ENCODE measurements around the gene MPHOSPH9.
A peak's percentile ranks its signal among the peaks of the same experiment; 100 is the strongest.

Gene MPHOSPH9

DNA sequence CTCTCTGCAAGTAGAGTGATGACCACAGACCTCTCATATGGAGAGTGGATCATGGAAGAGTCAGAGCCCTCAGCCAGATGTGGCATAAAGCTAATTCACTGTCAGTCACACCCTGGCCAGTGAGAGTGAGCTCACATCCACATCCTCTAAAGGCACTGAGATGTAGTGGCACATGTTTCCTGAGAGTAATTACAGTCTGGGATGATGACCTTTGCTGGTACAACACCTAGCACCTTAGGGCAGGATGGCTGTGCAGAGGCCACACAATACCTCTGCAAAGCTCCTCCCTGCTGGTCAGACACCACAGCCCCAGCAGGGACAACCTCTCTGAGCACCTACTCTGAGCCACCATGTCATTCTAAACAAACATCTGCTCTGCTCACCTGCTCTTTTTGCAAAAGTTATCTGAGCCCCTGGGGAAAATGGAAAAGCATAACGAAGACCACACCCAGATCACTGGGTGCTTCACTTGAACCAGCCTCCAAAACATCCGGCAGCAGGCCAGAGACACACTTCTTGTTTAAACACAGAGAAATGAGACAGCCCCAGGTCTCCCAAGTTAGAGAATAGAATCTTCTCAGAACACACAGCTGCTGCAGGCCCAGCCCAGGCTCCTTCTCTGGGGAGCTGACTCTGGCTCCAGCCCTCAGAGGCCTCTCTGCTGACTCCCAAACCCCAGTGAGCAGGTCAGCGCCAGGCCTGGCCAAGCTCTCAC lies 112.3 kb downstream of the MPHOSPH9 start:
- DNase-seq: peak in 2 of 4 experiments; percentile 19 to 36

DNA sequence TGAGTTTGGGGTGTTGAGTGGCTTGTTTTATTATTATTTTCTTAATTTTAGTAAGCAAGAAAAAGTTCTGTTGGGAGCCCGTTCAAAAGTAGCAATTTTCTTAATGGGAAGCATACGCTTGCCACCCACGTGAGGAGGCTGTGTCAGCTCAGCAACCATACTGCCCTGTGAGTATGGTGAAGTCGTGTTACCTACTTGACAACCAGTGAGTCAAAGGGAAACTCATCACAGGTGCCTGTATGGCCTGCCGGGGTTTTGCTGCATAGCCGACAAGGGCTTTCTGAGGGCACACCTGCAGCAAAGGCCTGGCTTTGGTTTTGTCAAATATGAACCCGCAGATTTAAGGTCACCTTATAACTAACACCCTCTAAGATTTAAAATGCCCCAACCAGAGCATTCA lies 113.1 kb downstream of the MPHOSPH9 start:
- peak in 2 of 4 experiments; percentile 20 to 31 for DNase-seq

DNA sequence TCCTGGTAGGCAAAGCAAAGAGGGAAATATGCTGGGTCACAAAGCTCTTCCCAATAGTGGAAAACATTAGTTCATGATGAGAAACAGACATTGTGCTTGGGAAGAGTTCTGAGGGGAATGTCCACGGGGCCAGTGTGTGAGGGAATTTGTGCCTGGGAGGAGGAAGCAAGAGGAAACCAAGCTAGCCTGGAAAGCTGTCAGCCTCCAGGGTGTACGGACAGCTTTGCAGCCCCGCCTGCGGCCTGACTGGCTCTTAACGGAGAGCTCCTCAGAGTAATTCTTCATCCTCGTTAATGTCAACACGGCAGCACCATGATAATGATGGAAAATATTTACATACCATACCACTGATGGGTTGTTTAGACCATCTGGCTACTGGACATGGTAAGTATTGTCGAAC lies 114.4 kb downstream of the MPHOSPH9 start:
- no peak for DNase-seq

DNA sequence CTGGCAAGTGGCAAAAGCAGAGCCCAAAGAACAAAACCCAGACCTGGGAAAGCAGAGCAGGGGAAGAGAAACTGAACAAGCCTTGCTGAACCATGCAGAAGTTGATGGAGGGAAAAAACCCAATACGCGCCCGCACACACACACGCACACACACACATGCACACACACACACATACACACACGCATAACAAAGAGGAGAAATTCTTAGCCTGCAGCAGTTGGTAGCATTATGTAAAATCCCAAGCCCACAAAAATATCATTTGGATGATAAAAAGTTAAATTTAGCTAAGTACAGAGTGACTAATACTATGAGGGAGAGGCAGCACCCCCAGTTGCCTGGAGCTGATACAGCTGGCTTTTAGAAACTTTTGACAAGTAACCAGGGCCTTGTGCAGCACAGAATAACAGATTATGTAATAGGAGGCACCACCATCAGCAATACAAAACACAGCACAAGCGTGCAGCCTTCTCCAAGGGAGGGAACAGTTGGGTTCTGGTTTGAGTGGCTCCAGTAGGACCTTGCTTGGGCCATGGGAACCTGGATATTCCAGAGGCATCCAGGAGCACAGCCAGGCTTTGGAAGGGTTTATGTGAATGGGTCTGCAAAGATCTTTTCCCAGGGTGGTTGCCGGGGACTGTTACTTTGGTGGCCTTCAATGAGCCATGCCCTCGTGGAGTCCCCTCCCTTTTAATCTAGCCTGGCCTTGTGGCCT lies 117.4 kb downstream of the MPHOSPH9 start:
- DNase-seq: peak in 1 of 4 experiments; percentile 17

DNA sequence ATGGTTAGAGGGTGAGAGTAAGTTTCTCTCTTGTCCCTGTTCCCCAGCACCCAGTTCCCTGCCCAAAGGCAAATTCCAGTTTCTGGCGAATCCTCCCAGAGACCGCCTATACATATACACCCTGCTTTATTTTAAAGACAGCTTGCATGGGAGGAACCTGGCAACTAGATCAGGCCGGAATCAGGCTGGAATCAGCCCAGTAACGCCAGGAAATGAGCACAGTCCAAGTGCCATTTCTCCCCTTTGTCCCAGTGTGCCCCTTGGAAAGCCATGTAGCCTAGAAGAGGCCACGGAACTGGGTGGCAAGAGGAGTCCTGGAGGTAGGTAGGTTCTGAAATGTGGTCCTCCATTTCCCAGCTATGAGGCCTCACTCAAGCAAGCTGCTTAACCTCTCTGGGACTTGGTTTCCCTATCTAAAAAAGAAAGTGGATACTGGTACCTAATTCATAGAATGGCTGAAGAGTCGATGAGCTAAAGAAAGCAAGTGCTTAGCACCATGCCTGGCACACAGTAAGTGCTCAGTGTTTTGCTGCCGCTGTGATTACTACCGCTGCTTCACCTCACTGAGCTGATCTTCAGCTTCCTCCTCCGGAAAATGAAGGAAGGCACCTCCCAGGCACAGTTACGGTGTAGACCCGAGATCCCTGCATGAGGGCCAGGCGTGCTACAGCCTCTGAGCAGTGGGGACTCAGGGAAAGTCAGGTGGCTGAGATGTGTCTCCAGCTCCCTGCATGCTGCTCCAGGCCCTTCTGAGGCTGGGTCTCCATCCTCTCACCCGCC lies 118.4 kb downstream of the MPHOSPH9 start:
- DNase-seq: no peak

DNA sequence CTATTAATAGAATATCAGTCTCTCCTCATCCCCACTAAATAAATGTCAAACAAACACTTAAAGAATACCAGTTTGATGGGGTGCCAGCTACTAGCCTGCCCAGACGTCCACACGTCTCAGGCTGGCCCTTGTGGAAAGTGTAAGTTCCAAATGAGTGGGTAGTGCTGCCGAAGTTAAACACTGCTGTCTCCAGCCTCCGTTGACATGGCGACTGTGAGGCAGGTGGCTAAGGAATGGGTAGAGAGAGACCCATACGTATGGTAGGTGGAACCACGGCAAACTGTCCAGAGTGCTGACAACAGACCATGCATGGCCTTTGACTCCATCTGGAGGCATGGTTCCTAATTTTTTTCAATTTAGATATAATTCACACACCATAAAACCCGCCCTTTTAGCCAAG lies 119.9 kb downstream of the MPHOSPH9 start:
- no peak for DNase-seq

DNA sequence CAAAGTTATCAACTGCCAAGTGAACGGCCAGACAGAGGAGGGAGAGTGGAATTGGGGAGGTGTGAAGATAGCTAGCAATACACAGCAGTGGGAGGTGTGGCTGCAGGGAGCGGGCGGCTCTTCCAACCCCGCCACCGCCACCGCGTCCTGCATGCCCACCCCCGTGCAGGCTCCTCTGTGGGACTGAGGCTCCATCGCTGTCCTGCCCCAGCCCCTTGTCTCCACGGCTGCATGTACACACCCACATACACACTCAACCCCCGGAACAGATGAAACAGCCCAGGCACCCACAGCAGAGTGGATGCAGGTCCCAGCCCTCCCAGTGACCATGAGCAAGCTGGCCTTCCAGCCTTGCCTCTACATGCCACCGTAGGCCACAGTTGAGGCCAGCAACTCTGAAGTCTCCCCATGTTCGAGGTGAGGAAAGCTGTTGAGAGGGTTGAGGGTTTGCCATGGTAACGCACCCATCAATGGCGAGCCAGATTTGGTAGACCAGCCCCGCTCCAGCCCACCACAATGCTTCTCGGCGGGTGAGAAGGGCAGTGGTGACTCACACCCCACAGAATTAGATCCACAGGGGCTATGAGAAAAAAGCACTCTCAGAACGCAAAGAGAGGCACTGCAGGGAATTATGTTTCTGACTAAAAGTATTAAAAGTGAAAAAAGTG lies 121.3 kb downstream of the MPHOSPH9 start:
- DNase-seq: no peak

DNA sequence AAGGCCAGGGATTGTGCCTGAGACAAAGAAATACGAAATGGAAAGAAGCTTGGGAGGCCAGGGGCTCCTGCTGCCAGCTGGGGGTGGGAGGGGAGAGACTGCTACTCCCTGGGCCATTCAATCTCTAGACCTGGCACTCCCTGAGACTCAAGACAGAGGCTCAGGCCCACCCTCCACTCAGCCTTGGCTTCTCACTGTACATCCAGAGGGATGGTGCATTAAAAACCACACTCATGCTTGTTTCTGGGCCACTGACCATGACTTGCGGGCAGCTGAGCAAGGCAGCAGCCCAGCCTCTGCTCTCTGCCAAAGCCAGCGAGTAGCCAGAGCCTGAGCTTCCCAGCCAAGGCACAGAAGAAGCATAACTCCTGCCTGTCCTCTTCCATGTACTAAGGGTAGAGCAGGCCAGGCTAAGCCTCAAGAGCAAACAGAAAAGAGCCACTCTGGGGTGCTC lies 123.6 kb downstream of the MPHOSPH9 start:
- DNase-seq: no peak

DNA sequence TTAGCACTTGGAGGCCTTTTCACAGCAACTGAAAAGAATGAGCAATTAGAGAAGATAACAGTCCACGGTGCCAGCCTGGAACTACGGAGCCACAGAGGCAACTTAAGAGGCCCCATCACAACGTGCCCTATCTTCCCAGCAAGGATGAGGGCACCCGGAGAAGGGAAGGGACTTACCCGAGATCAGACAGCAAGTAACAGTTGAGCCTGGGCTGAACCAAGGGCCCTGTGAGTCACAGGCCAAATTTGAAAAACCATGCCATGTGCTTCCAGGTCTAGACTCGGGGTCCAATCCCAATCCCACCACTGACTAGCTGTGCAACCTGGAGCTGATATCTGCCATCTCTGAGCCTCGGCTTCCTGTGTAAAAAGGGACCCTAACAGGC lies 124.3 kb downstream of the MPHOSPH9 start:
- DNase-seq: no peak

DNA sequence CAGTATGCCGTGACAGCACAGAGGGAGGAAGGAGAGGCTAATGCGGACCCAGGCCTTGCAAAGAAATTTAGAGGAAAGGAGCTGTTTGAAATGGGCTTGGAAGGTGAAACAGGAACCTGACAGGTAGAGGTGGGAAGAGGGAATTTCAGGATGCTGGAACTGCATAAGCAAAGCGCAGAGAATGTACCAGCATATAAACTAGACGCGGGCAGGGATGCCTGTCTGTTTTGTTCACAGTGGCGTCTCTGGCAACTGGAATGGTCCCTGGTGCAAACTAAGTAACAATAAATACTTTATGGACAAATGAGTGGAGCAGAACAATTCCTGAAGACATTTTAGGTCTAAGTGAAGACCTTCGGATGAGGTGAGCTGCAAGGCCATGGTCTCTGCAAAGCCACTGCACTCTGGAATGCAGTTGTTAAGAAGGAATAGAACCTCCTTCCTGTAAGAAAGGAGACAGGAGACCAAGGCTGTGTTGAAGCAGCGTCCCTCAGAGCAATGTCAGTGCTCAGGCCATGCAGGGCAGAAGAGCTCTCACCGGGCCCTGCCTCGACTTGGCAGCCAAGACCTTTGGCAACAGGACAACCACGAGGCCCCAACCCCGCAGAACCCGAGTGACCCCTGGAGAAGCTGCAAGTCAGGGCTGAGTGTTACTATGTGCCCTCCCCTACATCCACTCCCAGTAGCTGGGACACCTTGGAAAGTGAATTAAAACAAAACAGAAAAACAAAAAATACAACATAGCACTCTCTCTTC lies 124.8 kb downstream of the MPHOSPH9 start:
- no peak for DNase-seq

DNA sequence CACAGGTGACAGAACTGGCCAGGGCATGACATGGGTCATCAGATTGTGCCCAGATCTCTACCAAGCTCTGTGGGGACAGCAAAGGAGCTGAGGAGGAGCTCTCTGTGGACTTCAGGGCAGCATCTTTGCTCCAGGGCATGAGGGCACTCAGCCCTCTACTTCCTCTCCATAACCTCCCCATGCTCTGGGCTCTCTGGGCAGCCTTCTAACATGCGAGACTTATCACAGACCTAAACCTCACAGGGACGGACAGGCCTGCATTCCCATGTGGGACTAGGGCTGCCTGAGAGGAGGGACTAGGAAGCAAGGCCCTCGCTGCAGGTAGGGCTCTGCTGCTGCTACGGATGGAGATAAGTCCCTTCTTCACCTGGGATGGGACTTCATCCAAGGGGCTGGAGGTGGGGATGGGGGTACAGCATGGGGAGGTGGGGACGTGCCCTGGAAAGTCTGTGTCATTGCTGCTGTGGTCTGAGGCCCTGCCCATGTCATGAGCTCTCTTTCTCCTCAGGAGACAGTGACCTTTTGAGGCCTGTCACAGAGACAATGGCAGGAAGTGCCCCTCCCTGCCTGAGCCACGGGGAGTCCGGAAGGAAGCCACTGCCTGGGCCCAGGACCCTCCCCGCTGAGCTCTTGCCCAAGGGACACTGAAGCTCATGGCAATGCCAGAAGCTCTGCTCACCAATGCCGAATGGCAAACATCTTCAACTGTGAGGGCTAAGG lies 126.1 kb downstream of the MPHOSPH9 start:
- peak in 2 of 4 experiments; percentile 32 to 44 for DNase-seq

DNA sequence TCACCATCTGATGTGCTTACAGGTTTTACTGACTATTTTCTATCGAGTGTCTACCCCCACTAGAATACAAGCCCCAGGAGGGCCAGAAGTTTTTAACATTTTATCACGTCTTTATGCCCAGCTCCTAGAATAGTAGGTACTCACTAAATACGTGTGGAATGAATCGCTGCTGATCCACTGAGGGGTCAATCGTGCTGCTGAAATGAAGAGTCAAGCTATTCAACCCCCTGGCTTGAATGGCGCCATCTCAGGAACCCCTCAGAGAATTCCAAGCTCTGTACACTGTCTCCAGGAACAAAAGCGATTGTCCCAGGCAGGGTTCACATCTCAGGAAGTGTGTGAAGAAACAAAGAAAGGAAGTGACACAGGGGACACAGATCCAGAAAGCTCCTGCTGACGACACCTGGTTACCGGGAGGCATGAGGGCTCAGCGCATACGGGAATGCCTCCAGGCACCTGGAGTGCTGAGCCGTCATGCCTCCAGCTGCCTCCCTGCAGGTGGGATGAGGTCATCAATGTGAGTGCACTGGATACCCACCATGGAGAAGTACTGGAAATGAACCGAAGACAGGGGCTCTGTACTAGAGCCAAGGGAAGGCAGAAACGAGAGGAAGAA lies 127.6 kb downstream of the MPHOSPH9 start:
- DNase-seq: no peak

DNA sequence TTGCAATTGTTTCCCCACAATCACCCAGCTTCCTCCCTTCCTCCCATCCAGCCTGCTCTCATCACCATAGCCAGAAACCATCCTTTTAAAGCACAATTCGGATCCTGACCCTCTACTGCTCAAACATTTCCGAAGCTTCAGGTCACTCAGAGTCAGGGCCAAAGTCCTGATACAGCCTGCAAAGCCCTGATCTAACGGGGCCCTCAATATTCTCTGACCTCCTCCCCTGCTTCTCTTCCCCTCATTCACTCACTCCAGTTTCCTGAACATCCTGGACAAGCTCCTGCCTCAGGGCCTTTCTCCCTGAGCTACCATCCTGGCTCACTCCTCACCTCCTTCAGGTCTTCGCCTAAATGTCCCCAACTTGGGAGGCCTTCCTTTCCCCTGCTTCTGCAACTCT lies 128.1 kb downstream of the MPHOSPH9 start:
- no peak for DNase-seq
